SIG-M5 treated with dmso at 0.1 percent for 504 hours (cell line): ENCODE measurements around the gene KCNQ1.

ENCODE experiments used
- DNase-seq: peaks from one replicate; lab custom pipeline; 2025; ENCODE audit not compliant: unreplicated experiment; lab: John Stamatoyannopoulos, UW

Gene KCNQ1

DNA sequence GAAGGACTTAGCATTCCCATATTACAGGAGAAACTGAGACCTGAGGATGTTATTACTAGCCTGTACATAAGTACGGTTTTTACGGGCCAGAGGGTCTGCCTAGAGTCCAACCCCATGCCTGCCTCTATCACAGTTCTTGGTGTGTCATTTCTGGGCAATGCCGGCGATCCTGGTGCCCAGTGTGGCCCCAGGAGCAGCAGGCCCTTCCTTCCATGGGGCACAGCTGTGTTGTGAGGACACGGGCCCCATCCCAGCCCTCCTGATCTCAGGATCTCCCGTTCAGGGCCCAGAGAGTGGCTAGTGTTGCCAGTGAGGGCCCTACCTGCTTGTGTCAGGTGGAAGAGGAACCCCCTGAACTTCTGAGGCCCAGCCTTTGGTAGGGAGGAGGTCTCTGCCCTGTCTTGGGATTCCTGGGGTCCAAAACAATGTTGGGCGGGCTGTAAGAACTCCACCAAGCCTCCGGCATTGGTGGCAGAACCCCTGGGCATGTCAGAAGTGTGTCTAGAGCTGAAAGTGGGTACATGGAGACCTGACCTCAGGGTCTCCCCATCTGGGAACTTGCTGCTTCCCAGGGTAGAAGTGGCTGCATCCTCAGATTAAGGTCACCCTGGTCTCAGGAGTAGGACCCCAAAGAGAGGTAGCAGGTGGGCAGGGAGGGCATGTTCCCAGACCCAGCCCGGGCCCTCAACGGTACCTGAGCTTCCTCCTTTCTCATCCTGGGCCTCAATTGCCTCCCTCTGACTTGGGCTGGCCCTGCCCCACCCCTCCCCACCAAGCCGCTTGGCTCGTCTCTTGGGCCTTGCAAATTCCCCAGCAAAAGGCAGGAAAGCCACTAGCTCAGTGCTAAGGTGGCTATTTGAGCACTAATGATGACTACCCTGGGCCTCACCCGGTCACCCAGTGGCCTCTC lies 329.6 kb downstream of the KCNQ1 start:
- no peak for DNase-seq

- DNase-seq = no peak
Measured at GRCh38 chr11:2775083-2775625, 330.3 kb downstream of the KCNQ1 start.

DNA sequence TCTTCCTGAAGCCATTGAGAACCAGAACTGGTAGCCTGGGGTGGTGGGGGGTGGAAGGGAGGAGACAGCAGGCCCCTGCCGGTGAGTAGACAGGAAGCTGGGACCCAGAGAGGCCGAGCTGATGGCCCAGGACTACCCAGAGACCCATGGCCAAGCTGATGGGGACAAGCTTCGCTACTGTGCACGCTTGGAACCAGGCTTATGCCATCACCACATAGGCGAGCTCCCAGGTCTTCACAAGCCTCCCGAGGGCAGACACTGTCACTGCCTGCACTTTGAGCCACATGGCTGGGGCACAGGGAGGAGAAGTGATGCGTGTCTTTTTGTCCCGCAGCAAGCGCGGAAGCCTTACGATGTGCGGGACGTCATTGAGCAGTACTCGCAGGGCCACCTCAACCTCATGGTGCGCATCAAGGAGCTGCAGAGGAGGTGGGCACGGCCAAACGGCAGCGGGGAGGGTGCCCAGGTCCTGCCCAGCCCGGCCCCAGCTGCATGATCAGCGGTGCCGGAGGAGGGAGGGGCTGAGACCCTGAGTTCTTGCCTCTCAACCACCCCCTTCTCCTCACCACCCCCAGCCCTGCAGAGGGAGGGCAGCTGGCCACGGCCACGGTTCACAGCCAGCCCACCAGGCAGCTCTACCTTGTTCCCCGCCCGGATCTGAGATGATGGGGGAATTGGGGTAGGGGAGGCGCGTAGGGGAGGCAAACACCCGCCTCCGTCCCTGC lies 331.0 kb downstream of the KCNQ1 start:
- no peak for DNase-seq

GRCh38 chr11:2776351-2777061 lies 331.7 kb downstream of the KCNQ1 start:
- no peak for DNase-seq

DNA sequence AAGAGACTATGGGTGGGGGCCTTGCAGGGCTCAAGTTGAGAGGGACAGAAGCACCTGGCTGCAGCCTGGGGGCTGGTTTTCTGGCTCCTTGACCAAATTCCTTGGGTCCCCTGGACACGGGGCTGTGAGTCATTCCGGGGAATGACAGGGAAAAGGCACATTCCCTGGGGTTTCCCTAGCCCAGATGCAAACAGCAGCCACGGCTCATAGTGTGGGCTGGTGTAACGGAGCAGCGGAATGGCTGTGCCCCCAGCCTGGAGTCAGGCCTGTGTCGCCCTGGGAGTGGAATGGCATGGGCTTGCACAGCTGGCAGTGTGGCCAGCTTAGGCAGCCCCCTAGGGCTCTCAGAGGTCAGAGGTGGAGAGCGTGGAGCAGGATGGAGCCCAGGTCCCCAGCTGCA lies 332.6 kb downstream of the KCNQ1 start:
- no peak for DNase-seq

GRCh38 chr11:2777871-2778629 lies 333.2 kb downstream of the KCNQ1 start:
- no peak for DNase-seq

DNA sequence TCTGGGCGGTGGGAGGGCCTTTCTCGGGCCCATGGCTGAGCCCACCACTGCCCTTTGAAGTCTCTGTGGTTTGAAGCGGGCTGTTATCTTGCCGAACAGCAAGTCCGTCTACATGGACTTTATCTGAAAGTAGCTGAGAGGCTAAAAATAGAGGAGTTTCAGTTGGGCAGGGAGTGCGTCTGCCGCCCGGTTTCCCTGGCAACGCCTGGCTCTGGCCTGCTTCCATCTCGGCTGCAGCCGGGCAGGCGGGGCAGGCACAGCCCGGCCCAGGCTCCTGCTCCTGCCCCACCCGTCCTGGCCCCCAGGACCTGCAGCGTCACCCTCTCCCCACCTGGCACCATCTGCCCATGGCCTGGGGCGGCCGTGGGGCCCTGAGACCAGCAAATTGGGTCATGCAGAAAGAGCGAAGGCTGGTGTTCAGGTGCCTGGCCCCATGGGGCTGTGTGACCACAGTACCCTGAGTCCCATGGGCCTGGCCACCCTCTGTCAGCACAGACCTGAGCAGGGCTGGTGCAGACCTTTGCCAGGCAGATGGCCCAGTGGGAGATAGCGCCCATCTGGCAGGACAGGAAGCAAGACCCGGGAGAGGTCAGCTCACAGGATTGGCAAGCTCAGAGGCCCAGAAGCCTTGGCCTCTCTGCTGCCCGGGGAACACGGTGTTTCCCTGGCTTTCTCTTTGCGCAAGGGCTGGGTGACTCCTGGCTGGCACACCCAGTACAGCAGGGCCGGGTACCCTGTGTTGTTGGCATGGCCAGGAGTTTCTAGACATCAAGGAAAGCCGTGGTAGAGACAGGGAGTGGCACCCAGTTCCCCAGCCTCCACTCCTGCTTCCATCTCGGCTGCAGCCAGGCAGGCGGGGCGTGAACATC lies 334.1 kb downstream of the KCNQ1 start:
- DNase-seq = no peak

GRCh38 chr11:2779499-2779980 lies 334.7 kb downstream of the KCNQ1 start:
- no peak for DNase-seq

DNA sequence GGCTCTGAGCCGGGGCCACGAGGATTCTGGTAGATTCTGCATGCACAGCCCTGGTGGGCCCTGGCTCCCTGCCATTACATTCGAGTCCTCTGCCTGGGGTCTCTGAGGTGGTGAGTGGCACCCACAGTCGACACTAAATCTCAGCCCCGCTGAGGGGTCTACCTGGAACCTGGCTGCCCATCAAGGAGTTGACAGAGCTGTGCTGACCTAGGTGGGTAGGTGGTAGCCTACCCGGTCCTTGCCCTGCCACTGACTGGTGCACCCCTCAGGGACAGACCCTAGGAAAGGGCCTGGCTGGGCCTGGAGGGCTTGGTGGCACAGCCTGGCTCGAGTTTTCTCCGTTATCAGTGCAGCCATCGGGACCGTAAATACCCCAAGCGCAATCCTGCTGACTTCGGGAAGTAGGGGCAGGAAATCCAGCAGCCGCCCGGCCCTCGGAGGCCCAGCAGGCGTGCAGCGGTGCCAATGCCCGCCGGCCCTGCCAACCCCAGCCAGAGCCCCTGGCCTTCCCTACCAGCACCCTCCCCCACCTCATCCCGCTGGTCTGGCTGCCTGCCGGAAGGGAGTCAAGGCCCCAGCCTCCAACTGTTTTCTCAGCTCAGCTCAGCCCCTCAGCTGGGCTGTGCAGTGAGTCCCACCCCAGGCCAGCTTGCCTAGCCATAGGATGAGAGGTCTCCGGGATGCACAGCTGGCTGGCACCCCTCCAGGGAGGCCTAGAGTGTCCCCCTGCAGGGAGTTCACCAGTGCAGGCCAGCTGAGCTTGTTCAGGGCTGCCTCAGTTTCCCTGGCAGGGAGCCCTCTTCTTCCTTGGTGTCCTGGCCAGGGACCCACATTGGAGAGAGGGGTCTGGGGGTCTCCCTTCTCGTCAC lies 335.4 kb downstream of the KCNQ1 start:
- no peak for DNase-seq

- DNase-seq = no peak
Measured at GRCh38 chr11:2780850-2781407, 336.1 kb downstream of the KCNQ1 start.

GRCh38 chr11:2781408-2782274 lies 336.8 kb downstream of the KCNQ1 start:
- no peak for DNase-seq

GRCh38 chr11:2782769-2783168 lies 338.0 kb downstream of the KCNQ1 start:
- no peak for DNase-seq

DNA sequence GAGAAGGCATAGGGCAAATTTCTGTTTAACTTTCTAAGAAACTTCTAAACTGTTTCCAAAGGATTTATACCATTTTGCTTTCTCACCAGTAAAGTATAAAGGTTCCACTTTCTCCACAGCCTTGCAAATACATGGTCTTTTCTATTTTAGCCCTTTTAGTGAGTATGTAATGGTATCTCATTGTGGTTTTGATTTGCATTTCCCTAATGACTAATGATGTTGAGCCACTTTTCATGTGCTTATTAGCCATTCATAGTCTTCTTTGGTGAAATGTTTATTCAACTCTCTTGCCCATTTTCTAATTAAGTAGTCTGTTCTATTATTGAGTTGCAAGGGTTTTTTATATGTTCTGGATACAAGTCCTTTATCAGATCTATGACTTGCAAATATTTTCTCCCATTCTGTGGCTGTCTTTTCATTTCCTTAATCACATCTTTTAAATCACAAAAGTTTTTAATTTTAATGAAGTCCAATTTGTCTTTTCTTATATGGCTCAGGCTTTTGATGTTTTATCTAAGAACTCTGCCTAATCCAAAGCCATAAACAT lies 338.8 kb downstream of the KCNQ1 start:
- no peak for DNase-seq

DNA sequence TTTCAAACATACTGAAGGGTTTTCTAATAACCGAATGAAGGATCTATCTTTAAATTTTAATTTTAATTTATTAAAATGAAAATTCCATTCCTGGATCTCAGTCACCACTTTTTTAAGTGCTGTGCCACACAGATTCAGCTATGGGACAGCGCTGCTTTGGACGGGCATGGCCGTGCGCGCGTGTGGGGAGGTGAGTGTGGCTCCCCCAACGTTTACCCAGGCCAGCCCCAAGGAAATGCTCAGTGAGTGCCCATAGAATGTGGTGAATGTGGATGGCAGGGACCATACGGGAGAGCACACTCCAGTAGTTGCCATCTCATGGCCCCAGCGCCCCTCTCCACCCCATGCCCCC lies 343.0 kb downstream of the KCNQ1 start:
- no peak for DNase-seq

DNA sequence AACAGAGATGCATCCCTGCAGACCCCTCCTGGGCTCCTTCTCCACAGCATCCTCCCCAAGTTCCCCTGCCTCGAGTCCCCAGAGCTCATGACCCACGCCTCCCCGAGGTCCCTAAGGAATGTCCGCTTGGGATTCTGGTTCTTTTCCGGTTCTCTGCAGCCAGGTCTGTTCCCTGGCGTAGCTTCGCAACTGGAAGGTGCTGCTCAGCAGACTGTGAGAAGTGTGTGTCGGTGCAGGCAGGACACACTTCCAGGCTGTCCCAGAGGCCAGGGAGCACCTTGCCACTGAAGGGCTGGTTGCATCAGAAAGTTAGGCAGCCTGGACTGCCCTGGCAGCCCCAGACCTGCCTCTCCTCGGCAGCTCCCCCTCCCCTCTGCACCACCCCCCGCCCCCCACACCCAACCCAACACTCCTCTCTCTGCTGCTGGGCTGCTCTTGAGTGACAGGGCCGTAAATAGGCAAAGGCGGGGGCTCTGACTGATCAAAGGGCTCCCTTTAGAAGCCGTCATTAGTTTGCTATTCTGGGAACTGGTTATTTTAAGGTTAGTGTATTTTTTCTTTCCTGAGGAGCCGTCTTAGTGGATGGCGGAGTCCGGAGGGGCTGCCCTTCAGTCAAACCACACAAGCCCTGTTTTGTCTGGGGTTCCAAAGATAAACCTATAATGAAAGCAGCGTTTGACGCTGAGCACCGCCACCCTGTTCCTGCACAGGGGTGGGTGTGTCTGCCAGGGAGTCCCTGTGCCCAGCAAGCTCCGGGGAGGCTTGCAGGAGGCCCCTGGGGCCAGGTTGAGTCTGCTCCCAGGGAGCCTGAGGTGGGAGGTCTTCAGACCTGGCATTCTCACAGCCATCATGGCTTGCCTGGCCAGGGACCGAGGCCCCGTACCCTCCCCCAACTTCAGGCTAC lies 343.6 kb downstream of the KCNQ1 start:
- DNase-seq = no peak

GRCh38 chr11:2789331-2789730 lies 344.5 kb downstream of the KCNQ1 start:
- DNase-seq = no peak
